HepG2 (cell line): ENCODE results near the gene CLDN7. TPM values are rescaled to one million over a fixed set of nuclear protein-coding genes. Genes with fewer than 3 reads are reported as not detected.

Experiments used
- ARID5B ChIP-seq: IDR thresholded peaks from 2 replicates; pipeline ENCODE4 v1.4.0; 2020; ENCODE audit warnings: mild to moderate bottlenecking, missing genetic modification reagents
- ATF1 ChIP-seq: IDR thresholded peaks from 2 replicates; pipeline ENCODE4 v1.6.1; 2016; ENCODE audit warnings: mild to moderate bottlenecking, control low read depth
- ATM ChIP-seq: fragments of 450-650 bp; IDR thresholded peaks from 2 replicates; pipeline ENCODE4 v1.7.1; 2017; ENCODE audit warnings: mild to moderate bottlenecking, borderline replicate concordance
- FOXJ3 ChIP-seq: sonication (generic); formaldehyde crosslinking; IDR thresholded peaks from 2 replicates; pipeline ENCODE4 v1.4.0; 2020; ENCODE audit warnings: missing genetic modification reagents, mild to moderate bottlenecking, borderline replicate concordance
- MXD4 ChIP-seq: IDR thresholded peaks from 2 replicates; pipeline ENCODE4 v1.6.1; 2016; ENCODE audit warnings: mild to moderate bottlenecking, missing biosample characterization, missing genetic modification reagents
- PHF5A ChIP-seq: IDR thresholded peaks from one replicate; pipeline ENCODE4 v1.6.1; 2018; ENCODE audit warnings: low read depth, missing genetic modification reagents; ENCODE audit not compliant: unreplicated experiment
- POGK ChIP-seq: sonication (generic); formaldehyde crosslinking; conservative IDR thresholded peaks from 2 replicates; pipeline ENCODE4 v1.8.0; 2022; ENCODE audit warnings: mild to moderate bottlenecking, moderate library complexity, missing genetic modification reagents
- POLR2A ChIP-seq, 2 experiments: IDR thresholded peaks; 2 replicates each; pipeline ENCODE4 v1.6.1; 2011; ENCODE audit warnings: low read depth in 2 of 2, low read length in 2 of 2, mild to moderate bottlenecking in 1 of 2, moderate library complexity in 1 of 2; ENCODE audit not compliant: insufficient read depth in 1 of 2
- POLR2AphosphoS5 ChIP-seq: IDR thresholded peaks from 2 replicates; pipeline ENCODE4 v1.6.1; 2012; ENCODE audit warnings: low read depth, low read length
- SAP130 ChIP-seq: IDR thresholded peaks from 2 replicates; pipeline ENCODE4 v1.6.1; 2016; ENCODE audit warnings: low read depth
- SMAD9 ChIP-seq: sonication (generic); formaldehyde crosslinking; IDR thresholded peaks from 2 replicates; pipeline ENCODE4 v1.5.1; 2020; ENCODE audit warnings: mild to moderate bottlenecking, missing genetic modification reagents
- TBX2 ChIP-seq: sonication (generic); formaldehyde crosslinking; IDR thresholded peaks from 2 replicates; pipeline ENCODE4 v1.5.0; 2020; ENCODE audit warnings: missing genetic modification reagents, mild to moderate bottlenecking, borderline replicate concordance
- ZIK1 ChIP-seq: sonication (generic); formaldehyde crosslinking; IDR thresholded peaks from 2 replicates; pipeline ENCODE4 v1.5.0; 2020; ENCODE audit warnings: mild to moderate bottlenecking, low read depth, missing genetic modification reagents, borderline replicate concordance
- ZNF205 ChIP-seq: IDR thresholded peaks from 2 replicates; pipeline ENCODE4 v1.6.1; 2018; ENCODE audit warnings: missing biosample characterization, missing genetic modification reagents
- ZNF276 ChIP-seq: sonication (generic); formaldehyde crosslinking; IDR thresholded peaks from 2 replicates; pipeline ENCODE4 v1.4.0; 2020; ENCODE audit warnings: mild to moderate bottlenecking, low read depth, missing genetic modification reagents
- ZNF350 ChIP-seq: sonication (generic); formaldehyde crosslinking; IDR thresholded peaks from 2 replicates; pipeline ENCODE4 v1.4.0; 2020; ENCODE audit warnings: mild to moderate bottlenecking, low read depth, missing genetic modification reagents, borderline replicate concordance
- ZNF441 ChIP-seq: sonication (generic); formaldehyde crosslinking; IDR thresholded peaks from 2 replicates; pipeline ENCODE4 v1.7.0; 2021; ENCODE audit warnings: missing genetic modification reagents, borderline replicate concordance
- ZNF7 ChIP-seq: IDR thresholded peaks from 2 replicates; pipeline ENCODE4 v1.6.1; 2016; ENCODE audit warnings: missing biosample characterization, missing genetic modification reagents
- ZNF790 ChIP-seq: sonication (generic); formaldehyde crosslinking; IDR thresholded peaks from 2 replicates; pipeline ENCODE4 v1.8.0; 2022; ENCODE audit warnings: missing genetic modification reagents, mild to moderate bottlenecking, borderline replicate concordance
- polyA plus RNA-seq, 8 experiments: library from polyadenylated mRNA; depleted of rRNA in 3 of 8; stranded (reverse) in 7 of 8; unstranded in 1 of 8; fragments of >200 nt; fragmentation: Illumina TruSeq in 4 of 8; extraction: Trizol in 4 of 8; gene quantifications; 2 replicates each; pipeline versions ENCODE4 v1.2.1 to v1.2.3, GENCODE V29; 2011 to 2016; ENCODE audit warnings: low read depth in 4 of 8, missing spikeins in 1 of 8, mixed read lengths in 1 of 8; ENCODE audit not compliant: insufficient read depth in 1 of 8
- total RNA-seq, 5 experiments: library from RNA; depleted of rRNA; stranded (reverse); fragments of >200 nt; fragmentation: Illumina TruSeq; extraction: Trizol; gene quantifications; 2 replicates each; pipeline ENCODE4 v1.2.3, GENCODE V29; 2016; ENCODE audit warnings: low read depth in 1 of 5
- TF ChIP-seq, protein P1 (sequence below): sonication (generic); formaldehyde crosslinking; IDR thresholded peaks from 2 replicates; pipeline ENCODE4 v1.4.0; 2020; ENCODE audit warnings: mild to moderate bottlenecking, missing genetic modification reagents

Gene CLDN7
- total and polyA plus RNA-seq, 2 of the 13 experiments (the other 11 are each of a cell fraction or from before 2014, with no cell fraction given) = not detected

- TF ChIP-seq SAP130 (CRISPR knock-in tag) (peak; percentile 84), ZIK1 (CRISPR knock-in tag) (no peak), ATM (no peak), ZNF441 (CRISPR knock-in tag) (peak; percentile 61; the same call in 1 of the 2 replicates), ATF1 (CRISPR knock-in tag) (peak; percentile 49; the same call in 1 of the 2 replicates), POGK (0 out of 2 replicates have a peak, but pooled peaks have one; percentile 12), ZNF205 (CRISPR knock-in tag) (0 out of 2 replicates have a peak, but pooled peaks have one; percentile 39), PHF5A (CRISPR knock-in tag) (no peak), ZNF7 (CRISPR knock-in tag) (no peak), POLR2A (IDR thresholded peaks at IDR 0.05; ENCODE audit: insufficient read depth in 1 of 2, low read depth in 2 of 2, low read length in 2 of 2) (peak; percentile 82 to 86), ARID5B (CRISPR knock-in tag) (0 out of 2 replicates have a peak, but pooled peaks have one; percentile 5), ZNF276 (CRISPR knock-in tag) (peak; percentile 74; the same call in 1 of the 2 replicates), SMAD9 (CRISPR knock-in tag) (0 out of 2 replicates have a peak, but pooled peaks have one; percentile 44), ZNF350 (CRISPR knock-in tag) (0 out of 2 replicates have a peak, but pooled peaks have one; percentile 52), FOXJ3 (CRISPR knock-in tag) (no peak), MXD4 (CRISPR knock-in tag) (peak; percentile 61), TBX2 (CRISPR knock-in tag) (peak; percentile 67), POLR2AphosphoS5 (peak; percentile 97), ZNF790 (no peak)
- TF ChIP-seq, protein P1, sequence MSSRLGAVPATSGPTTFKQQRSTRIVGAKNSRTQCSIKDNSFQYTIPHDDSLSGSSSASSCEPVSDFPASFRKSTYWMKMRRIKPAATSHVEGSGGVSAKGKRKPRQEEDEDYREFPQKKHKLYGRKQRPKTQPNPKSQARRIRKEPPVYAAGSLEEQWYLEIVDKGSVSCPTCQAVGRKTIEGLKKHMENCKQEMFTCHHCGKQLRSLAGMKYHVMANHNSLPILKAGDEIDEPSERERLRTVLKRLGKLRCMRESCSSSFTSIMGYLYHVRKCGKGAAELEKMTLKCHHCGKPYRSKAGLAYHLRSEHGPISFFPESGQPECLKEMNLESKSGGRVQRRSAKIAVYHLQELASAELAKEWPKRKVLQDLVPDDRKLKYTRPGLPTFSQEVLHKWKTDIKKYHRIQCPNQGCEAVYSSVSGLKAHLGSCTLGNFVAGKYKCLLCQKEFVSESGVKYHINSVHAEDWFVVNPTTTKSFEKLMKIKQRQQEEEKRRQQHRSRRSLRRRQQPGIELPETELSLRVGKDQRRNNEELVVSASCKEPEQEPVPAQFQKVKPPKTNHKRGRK (CRISPR knock-in tag) = no peak
These were observed 44.8 kb upstream of the CLDN7 start, which contains the start of gene EIF5A (continued) for GRCh38 chr17:7306911-7307685.
